Hepatocyte (in vitro differentiated cells): Measurements from ENCODE around the gene ADGRA3.

Experiments used
- CTCF ChIP-seq: fragments of 200-600 bp; sonication (generic); IDR thresholded peaks from 2 replicates; pipeline ENCODE4 v1.5.1; 2016; ENCODE audit warnings: antibody characterized with exemption, mild to moderate bottlenecking; ENCODE audit not compliant: poor library complexity
- EZH2 ChIP-seq: fragments of 200-600 bp; sonication (generic); IDR thresholded peaks from 2 replicates; pipeline ENCODE4 v1.6.1; 2016; ENCODE audit warnings: antibody characterized with exemption, mild to moderate bottlenecking, borderline replicate concordance

GRCh38 chr4:22510750-22511149 is 5.1 kb downstream of the ADGRA3 start:
- no peak for TF ChIP-seq CTCF
- TF ChIP-seq EZH2, result no peak
